Urothelium cell line (cell line): ENCODE results near the gene IPPK.

Experiments used
- DNase-seq: peaks from one replicate; pipeline ENCODE4 v3.0.0; 2011; ENCODE audit warnings: low spot score, mixed read lengths
- FAIRE-seq: peaks from 2 replicates; lab custom pipeline; 2011; peaks lifted over from hg19 to GRCh38; lab: Jason Lieb, UNC

Gene IPPK

DNA sequence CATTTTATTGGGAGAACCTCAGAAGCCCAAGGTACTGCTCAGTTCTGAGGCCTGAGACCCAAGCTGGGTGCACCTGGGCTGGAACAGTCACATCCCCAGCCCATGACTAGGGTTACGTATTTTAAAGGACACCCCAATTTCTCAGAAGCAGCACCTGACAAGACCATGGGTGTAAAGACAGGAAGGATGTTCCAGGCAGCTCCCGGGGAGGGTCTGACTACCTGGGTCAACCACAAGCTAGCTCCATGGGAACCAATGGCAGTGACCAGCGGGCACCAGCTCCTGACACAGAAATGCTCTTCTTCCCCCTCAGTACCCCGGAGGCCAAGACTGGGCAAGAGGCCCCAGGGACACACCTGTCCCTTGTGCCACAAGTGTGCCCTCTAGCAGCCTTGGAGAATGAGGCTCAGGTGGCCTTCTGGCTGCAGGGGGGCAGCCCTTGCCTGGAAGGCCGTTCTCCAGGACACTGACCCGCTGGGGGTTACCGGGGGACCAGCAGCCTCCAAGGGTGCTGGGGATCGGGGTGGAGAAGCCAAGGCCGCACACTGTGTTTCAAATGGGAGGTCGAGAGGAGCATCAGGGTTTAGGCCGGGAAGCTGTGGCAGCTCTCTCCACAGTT is 52.6 kb downstream of the IPPK start:
- DNase-seq, result no peak
- no peak for FAIRE-seq

DNA sequence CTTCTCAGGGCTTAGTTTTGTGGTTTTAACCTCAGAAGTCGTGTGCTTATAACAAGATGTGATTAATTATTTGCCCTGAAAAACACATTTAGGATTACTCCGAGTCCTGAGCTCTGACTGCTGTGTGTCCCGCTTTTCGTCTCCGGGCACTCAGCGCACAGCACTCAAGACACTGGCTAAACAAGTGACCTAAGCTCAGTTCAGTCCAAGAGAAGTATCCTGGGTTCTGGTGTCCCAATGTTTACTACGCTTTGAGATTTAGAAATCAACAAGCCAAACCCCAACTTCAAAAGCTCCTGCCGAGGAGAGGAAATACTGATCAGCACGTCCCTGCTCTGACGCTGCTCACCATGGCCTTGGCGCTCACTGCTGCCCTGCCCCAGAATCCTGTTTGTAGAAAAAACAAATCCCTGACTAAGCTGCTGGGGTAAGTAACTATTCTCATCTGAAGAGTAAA is 53.2 kb downstream of the IPPK start:
- FAIRE-seq (no peak), DNase-seq (no peak)

GRCh38 chr9:92616199-92616641 is 53.7 kb downstream of the IPPK start:
- DNase-seq, result no peak
- no peak for FAIRE-seq

- DNase-seq (no peak), FAIRE-seq (no peak)
Observed at GRCh38 chr9:92615790-92616189, 54.1 kb downstream of the IPPK start.

DNA sequence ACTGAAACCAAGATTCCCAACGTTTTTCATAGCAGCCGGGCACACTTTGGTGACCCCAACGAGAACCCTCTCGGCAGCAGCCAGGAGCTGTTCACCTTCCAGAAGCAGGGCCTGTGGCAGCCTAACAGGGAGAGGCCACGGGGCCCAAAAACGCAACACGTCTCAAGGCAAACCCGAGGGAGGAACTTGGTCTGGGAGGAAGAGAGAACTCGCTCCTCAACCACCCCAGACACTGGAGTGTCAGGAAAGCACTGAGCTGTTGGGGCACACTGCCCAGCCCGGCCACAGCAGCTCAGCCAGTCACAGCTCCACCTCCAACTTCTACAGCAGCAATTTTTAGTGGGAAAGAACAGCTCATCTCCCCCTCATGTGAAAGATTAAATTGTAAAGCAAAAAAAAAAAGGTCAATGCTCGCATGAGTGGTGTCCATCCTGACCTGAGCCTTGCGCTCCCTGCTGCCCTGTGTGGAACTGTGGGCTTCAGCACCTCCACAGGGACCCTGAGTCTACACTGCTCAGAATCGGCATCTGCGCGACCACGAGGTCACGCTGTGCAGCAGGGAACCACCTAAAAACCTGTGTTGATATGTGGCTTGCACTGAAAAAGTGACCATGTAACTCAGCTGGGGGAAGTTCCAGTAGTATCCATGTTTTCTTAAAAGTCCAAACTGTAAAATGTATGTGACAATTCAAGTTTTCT is 55.0 kb downstream of the IPPK start:
- DNase-seq (no peak), FAIRE-seq (no peak)

- FAIRE-seq (no peak), DNase-seq (no peak)
Observed at GRCh38 chr9:92614123-92614510, 55.8 kb downstream of the IPPK start.

DNA sequence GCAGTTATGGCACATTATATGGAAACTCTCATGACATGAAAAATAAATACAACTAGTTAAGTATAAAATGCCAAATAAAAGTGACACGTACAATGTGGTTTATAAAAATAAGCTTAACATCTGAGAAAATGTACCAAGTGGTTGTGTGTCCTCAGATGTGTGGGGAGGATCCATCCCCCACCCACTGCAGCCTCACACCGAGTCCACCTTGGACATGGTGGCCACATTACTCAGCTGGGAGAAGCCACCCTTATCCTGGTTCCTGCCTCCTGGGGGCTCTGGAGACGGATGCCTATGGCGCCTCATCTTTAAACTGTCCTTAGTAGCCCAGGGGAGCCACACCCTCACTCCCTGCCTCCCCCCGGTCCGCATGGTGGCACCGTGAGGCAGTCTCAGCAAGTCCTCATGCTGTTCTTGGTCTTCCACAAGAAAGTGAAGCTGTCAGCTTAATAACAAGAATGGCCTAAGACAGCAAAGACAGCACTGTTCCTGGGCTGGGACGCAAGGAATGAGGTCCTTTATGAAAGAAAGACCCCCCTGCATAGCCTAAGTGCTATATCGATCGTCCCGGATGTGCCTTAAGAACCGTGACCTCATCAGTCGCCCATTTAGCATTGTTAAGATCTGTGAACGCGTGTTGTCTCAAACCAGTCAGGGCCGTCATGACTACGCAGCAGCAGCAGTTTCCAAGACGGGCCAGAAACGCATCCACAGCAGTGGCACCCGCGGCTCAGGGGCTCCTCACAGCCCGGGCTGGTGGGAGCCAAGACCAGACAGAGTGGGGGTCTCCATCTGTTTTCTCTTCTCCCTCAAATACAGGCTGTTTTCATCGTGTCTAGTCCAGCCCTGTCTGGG is 56.4 kb downstream of the IPPK start:
- DNase-seq (no peak), FAIRE-seq (no peak)

- DNase-seq (no peak), FAIRE-seq (no peak)
Observed at GRCh38 chr9:92612816-92613215, 57.1 kb downstream of the IPPK start.

- no peak for FAIRE-seq
- no peak for DNase-seq
Observed at GRCh38 chr9:92612292-92612691, 57.6 kb downstream of the IPPK start.

DNA sequence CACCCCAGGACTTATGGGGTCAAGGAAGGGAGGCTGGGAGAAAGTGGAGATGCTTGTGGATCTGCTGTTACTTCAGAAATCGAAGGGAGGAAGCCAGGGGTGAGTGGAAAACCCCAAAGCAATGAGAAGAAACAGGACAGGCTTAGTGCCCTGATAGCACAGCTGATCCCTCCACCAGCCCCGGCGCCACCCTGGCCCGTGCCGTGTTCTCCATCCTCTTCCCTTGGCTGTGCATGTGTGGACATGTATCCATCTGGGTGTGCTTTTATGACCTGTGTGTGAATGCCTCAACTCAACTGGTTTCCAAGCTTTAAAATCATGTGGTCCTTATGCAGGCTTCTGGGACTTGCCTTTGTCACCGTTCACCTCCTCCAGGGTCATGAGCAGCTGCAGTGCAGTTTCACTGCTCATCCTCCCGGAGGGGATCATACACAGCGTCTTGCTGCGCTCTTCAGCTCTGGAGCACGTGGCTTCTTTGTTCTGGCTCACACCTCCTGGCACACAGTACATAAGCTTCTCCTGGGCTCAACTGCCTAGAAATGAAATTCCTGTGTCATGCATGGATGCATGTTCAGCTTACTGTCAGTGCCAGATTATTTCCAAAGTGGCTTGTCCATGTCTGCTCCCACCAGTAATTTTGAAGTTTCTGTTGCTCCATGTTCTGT is 58.2 kb downstream of the IPPK start:
- DNase-seq (no peak), FAIRE-seq (no peak)

GRCh38 chr9:92610470-92611420 is 59.2 kb downstream of the IPPK start:
- DNase-seq, result no peak
- no peak for FAIRE-seq

- no peak for DNase-seq
- FAIRE-seq, result no peak
Observed at GRCh38 chr9:92608909-92609445, 61.0 kb downstream of the IPPK start.

DNA sequence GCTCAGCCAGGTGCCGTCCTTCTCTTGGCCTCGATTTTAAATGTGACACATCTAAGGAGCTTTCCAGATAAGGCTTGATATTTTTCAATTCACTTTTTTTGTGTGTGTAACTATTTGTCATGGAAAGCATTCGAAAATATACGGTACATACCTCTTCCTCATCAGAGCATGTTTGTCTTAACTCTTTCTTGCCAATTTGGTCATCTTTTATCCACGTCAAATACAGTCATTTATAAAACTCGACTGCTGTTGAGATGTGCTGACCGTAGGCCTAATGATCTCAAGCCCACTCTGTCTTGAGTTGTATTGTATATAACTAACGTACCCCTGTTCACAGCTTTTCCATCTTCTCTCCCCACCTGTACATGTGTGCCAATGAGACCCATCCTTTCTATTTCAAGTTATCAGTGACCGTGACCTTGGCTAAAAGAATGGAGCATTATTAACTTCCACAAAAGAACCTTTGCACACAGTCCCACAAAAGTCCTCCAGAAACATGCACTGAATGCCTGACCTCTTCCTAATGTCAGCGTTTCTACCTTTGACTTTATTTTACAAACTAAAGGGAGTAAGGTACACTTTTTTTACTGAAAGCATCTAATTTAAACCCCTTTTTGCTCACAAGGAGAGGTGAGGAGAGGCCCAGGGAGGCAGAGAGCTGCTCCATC is 61.6 kb downstream of the IPPK start:
- DNase-seq (no peak), FAIRE-seq (no peak)

- FAIRE-seq, result no peak
- no peak for DNase-seq
Observed at GRCh38 chr9:92607773-92608172, 62.2 kb downstream of the IPPK start.

- FAIRE-seq, result no peak
- no peak for DNase-seq
Observed at GRCh38 chr9:92607088-92607487, 62.8 kb downstream of the IPPK start.

DNA sequence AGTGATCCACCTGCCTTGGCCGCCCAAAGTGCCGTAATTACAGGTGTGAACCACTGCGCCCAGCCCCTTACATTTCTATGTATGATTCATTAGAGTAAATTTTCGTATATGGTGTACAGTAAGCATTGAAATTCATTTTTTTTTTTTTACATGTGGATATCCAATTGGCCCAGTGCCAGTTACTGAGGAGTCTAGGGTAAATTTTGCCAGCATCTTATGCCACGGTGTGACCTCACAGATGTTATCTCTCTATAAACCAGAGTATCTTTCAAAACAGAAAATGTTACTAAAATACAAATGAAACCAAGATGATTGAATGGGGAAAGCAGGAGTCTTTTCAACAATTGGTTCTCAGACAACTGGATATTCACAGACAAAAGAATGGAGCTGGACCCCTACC is 64.7 kb downstream of the IPPK start:
- FAIRE-seq, result no peak
- DNase-seq, result no peak

DNA sequence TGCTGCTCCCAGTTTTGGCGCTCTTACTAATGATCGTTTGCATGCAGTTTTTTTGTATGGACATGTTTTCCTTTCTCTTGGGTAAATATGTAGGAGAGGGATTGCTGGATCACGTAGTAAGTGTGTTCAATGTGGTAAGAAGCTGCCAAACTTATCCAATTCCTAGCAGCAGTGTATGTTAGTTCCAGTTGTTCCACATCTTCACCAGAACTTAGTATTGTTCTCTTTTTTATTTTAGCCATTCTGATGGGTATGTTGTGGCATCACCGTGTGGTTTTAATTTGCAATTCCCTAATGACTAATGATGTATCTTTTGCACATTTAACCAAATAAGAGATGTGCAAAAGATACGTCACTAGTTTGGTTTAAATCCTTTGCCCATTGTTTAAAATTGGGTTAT is 65.9 kb downstream of the IPPK start:
- DNase-seq, result no peak
- no peak for FAIRE-seq

DNA sequence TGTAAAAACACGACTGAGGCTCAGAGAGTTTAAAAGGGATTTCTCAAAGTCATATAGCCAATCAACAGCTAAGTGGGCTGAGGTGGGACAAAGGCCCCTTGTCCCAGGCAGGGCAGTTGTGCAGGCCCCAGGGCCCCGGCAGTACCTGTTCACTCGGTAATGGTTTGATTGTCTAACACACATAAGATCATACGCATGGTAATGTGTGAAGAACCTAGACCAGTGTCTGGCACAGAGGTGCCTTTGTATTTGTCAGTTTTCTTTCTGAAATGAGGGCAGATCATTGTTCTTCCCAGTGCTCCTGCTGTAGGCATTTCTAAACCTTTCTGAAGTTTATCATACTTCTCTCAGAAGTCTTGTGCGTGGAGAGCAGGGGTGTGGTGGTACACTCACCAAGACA is 66.8 kb downstream of the IPPK start:
- FAIRE-seq (no peak), DNase-seq (no peak)

DNA sequence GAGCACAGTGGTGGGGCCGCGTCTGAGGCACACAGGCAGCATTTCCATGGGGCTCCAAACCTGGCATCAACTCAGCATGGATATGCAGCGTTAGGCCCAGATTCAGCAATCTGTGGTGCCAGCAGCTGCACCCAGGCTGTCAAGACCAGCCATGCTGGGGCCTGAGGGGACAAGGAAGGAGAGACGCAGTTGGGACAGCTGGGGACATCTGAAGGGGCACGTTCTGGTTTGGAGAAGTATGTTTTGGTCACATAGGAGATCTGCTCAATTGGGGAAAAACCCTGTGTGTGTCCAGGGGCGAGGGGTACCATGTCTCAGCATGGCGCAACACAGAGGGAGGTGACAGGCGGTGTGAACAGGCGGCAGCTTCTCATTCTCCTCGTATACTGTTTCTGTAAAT is 67.5 kb downstream of the IPPK start:
- no peak for DNase-seq
- FAIRE-seq, result no peak
